Activated naive CD4-positive, alpha-beta T cell treated with anti-CD3 and anti-CD28 coated beads for 36 hours (primary cell): Measurements from ENCODE around the gene ZRANB1. TPM values are rescaled to one million over a fixed set of nuclear protein-coding genes. Genes with fewer than 3 reads are reported as not detected.

Experiments used
- CTCF ChIA-PET: fragments of 350-600 bp; sonication (Branson Sonifier 250); formaldehyde crosslinking; loops from one replicate; lab custom pipeline; 2021; ENCODE audit warnings: antibody characterized with exemption; lab: Charles Lee
- DNase-seq: peaks from one replicate; pipeline ENCODE4 v3.0.0-alpha.2; 2020
- H3K27ac Mint-ChIP-seq: one replicate; pipeline ENCODE4 v1.8.0; 2021; ENCODE audit warnings: mild to moderate bottlenecking, mixed read lengths
- H3K27me3 Mint-ChIP-seq: one replicate; pipeline ENCODE4 v1.8.0; 2021; ENCODE audit warnings: low read depth, mixed read lengths
- H3K36me3 Mint-ChIP-seq: one replicate; pipeline ENCODE4 v1.8.0; 2021; ENCODE audit warnings: low read depth, mixed read lengths
- H3K4me1 Mint-ChIP-seq: one replicate; pipeline ENCODE4 v1.8.0; 2021; ENCODE audit warnings: low read depth, mixed read lengths
- H3K4me3 Mint-ChIP-seq: one replicate; pipeline ENCODE4 v1.8.0; 2021; ENCODE audit warnings: mild to moderate bottlenecking, moderate library complexity, mixed read lengths
- H3K9me3 Mint-ChIP-seq: one replicate; pipeline ENCODE4 v1.8.0; 2021; ENCODE audit warnings: mixed read lengths
- intact Hi-C: fragments of 100-400 bp; cut with micrococcal nuclease; formaldehyde crosslinking; loops from one replicate; pipeline ENCODE4 v1.15.1; 2023
- total RNA-seq, 2 experiments: library from RNA; stranded (reverse); gene quantifications; one replicate each; pipeline ENCODE4 v1.2.3, GENCODE V29; 2021

The ZRANB1 gene
- total RNA-seq, 2 experiments from 2014 or later = 10.1 to 10.8 TPM

DNA sequence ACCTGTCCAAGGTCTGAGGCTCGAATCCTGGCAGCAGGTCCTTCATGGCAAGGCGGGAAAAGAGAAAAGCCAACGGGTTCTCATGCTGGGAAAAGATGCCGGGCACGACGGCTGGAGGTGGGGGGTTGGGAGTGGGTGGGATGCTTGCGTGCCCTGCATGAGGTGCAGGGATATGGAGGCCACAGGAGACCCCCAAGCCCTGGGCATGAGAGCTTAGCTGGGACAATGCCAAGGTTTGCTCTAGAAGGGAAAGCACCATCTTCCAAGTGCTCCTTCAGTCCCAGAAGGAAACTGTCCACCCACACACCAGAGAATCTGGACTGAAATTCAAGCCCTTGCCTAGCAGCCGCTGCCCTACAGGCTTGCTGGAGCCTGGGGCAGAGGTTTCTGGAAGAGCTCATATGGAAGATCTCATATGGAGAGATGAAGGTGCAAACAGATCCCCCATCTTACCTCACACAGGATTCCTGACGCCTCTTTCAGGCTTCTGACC lies 64.3 kb downstream of the ZRANB1 start:
- H3K27me3 Mint-ChIP-seq = no peaks in the 10 kb centered on the region
- H3K36me3 Mint-ChIP-seq = no peaks in the 10 kb centered on the region
- CTCF ChIA-PET = no interaction called here
- H3K9me3 Mint-ChIP-seq = no peaks in the 10 kb centered on the region
- no peak for DNase-seq
- intact Hi-C loops = no loop called here
- H3K4me1 Mint-ChIP-seq = no peaks in the 10 kb centered on the region
- H3K4me3 Mint-ChIP-seq = no peak overlapping the region
- no peak overlapping the region for H3K27ac Mint-ChIP-seq

DNA sequence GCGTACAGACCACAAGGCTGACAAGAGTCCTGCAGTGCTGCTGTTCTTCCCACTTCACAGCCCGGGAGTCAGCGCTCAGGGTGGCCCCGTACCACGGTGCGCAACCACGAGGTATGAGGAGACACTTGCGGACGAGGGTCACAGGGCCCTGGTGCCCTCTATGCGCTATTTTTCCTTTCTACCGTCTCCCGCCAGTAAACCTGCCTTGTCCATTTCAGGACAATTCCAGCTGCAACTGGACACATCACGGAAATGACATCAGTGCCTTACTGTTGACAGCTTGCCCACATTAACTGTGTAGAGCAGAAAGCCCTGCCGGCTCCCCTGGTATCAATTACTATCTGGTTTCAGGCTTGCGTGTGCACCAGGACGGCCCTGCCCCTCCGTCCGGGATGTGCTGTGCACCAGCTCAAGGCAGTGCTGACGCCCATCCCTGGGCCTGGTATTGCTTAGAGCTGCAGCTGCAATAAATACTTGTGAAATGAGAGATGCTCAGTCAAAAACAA lies 65.1 kb downstream of the ZRANB1 start:
- Mint-ChIP-seq H3K4me3 (no peak overlapping the region), H3K36me3 (no peaks in the 10 kb centered on the region), H3K4me1 (no peaks in the 10 kb centered on the region), H3K9me3 (no peaks in the 10 kb centered on the region), H3K27ac (no peak overlapping the region), H3K27me3 (no peaks in the 10 kb centered on the region)
- DNase-seq = no peak
- CTCF ChIA-PET = interaction anchor here (1.0 to 1.6 kb wide), 2 partner anchors 10 kb away, joined by 5 read pairs; no protein-coding TSS in a partner anchor
- intact Hi-C loops = no loop called here

GRCh38 chr10:125007436-125007835 lies 65.5 kb downstream of the ZRANB1 start:
- DNase-seq = no peak
- Mint-ChIP-seq H3K27ac (no peak overlapping the region), H3K4me1 (no peaks in the 10 kb centered on the region), H3K4me3 (no peak overlapping the region), H3K36me3 (no peaks in the 10 kb centered on the region), H3K9me3 (no peaks in the 10 kb centered on the region), H3K27me3 (no peaks in the 10 kb centered on the region)
- intact Hi-C loops = no loop called here
- CTCF ChIA-PET = interaction anchor here (1.0 to 1.6 kb wide), 2 partner anchors 9 to 11 kb away, joined by 5 read pairs; no protein-coding TSS in a partner anchor

- CTCF ChIA-PET = interaction anchor here (1.6 kb wide), 1 partner anchor 8 kb away, joined by 5 read pairs; no protein-coding TSS in a partner anchor
- no peak overlapping the region for H3K27ac Mint-ChIP-seq
- intact Hi-C loops = no loop called here
- no peak overlapping the region for H3K4me3 Mint-ChIP-seq
- DNase-seq = no peak
- no peaks in the 10 kb centered on the region for H3K36me3 Mint-ChIP-seq
- H3K4me1 Mint-ChIP-seq = no peaks in the 10 kb centered on the region
- H3K27me3 Mint-ChIP-seq = no peaks in the 10 kb centered on the region
- no peaks in the 10 kb centered on the region for H3K9me3 Mint-ChIP-seq
Observed at GRCh38 chr10:125008689-125009638, 67.0 kb downstream of the ZRANB1 start.

- CTCF ChIA-PET = no interaction called here
- intact Hi-C loops = no loop called here
- no peaks in the 10 kb centered on the region for H3K4me1 Mint-ChIP-seq
- no peak overlapping the region for H3K4me3 Mint-ChIP-seq
- H3K27ac Mint-ChIP-seq = no peak overlapping the region
- H3K27me3 Mint-ChIP-seq = no peaks in the 10 kb centered on the region
- H3K9me3 Mint-ChIP-seq = no peaks in the 10 kb centered on the region
- DNase-seq = no peak
- no peaks in the 10 kb centered on the region for H3K36me3 Mint-ChIP-seq
Observed at GRCh38 chr10:125009661-125010161, 67.8 kb downstream of the ZRANB1 start.

DNA sequence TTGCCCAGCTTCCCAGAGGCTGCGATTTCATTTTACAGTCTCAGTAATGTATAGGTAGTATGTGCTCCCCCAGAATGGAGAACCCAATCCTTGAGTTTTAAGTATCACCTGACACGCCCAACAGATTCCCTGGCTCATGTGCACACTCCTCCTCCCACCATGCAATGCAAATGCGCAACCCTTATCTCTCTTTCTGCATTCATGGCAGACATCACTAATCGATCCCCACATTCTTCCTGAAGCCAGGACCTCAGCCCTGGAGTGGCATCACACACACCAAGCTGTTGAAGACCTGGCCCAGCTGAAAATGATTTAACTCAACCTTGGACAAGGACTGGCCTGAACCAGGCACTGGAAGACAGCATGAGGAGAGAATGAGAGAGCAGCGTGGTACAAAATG lies 68.4 kb downstream of the ZRANB1 start:
- Mint-ChIP-seq H3K27me3 (no peaks in the 10 kb centered on the region), H3K4me1 (no peaks in the 10 kb centered on the region), H3K36me3 (no peaks in the 10 kb centered on the region), H3K27ac (no peak overlapping the region), H3K4me3 (no peak overlapping the region), H3K9me3 (no peaks in the 10 kb centered on the region)
- CTCF ChIA-PET = interaction anchor here (0.6 kb wide), 1 partner anchor 19 kb away, joined by 4 read pairs; no protein-coding TSS in a partner anchor
- intact Hi-C loops = no loop called here
- no peak for DNase-seq

- H3K27ac Mint-ChIP-seq = no peak overlapping the region
- H3K4me3 Mint-ChIP-seq = no peak overlapping the region
- intact Hi-C loops = no loop called here
- no peaks in the 10 kb centered on the region for H3K4me1 Mint-ChIP-seq
- no peaks in the 10 kb centered on the region for H3K36me3 Mint-ChIP-seq
- DNase-seq = no peak
- H3K9me3 Mint-ChIP-seq = no peaks in the 10 kb centered on the region
- CTCF ChIA-PET = no interaction called here
- H3K27me3 Mint-ChIP-seq = peaks cover 3% of the 10 kb centered on the region
Observed at GRCh38 chr10:125011171-125011925, 69.4 kb downstream of the ZRANB1 start.

DNA sequence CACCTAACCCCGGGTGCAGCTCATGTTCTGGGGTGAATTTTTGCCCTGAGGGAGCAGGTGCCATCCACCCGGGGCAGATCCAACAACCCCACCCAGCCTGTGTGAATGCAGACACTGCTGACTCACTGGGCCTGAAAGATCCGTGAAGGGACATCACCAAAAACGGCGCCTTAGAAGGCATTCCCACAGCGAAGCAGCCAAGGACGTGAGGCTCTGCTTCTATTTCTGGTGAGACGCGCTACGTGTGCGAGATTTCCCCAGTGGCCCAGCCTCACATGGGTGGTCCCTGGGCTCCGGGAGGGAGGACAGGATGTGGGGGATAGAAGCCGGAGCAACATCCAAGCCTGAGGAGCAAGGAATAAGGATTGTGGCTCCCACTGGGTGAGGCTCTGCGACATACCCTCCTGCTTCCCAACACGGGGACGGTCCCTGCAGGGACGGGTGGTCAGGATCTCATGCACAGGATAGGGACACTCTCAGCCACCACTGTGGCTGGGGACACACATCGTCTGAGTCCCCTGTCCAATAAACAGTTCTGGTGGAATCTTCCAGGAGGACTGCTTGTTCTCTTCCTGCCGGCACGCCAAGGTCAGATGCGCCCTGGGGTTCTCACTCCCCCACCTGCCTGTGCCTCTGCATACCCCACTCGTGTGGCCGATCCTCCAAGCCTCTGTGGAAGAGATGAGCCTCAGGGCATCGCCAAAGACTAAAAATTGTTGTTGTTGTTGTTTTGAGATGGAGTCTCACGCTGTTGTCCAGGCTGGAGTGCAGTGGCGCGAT lies 70.2 kb downstream of the ZRANB1 start:
- H3K4me1 Mint-ChIP-seq = no peaks in the 10 kb centered on the region
- H3K36me3 Mint-ChIP-seq = no peaks in the 10 kb centered on the region
- CTCF ChIA-PET = no interaction called here
- H3K9me3 Mint-ChIP-seq = no peaks in the 10 kb centered on the region
- H3K27ac Mint-ChIP-seq = no peak overlapping the region
- no peak overlapping the region for H3K4me3 Mint-ChIP-seq
- no peak for DNase-seq
- intact Hi-C loops = no loop called here
- H3K27me3 Mint-ChIP-seq = peaks cover 3% of the 10 kb centered on the region

DNA sequence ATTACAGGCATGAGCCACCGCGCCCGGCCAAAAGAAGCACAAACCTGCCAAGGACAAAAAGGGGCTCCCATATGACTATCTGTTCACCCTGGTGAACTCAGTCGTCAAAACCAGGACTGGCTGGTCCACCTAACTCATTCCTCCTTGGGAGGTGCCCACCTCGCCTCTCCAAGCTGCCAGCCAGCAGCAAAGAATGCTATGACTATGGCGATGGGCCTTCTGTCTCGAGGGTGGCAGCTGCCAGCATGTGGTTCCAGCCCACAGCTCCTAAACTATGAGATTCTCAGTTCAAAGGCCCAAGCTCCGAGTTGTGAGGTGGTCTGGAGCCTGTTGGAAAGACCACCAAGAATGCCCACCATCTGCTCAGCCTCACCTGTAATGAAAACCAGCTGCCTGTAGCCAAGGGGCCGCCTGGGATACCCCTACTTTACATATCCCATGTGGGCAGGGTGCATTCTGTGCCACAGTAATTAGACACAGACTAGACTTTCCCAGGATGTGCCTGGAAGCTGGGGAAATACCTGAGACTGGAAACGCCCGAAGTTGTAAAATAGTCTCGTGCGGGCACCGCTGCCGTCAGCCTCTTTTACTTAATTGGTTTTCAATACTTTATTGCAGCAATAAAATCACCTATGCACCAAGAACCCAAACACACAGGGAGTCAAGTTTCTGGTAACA lies 71.1 kb downstream of the ZRANB1 start:
- no peaks in the 10 kb centered on the region for H3K36me3 Mint-ChIP-seq
- CTCF ChIA-PET = no interaction called here
- no peaks in the 10 kb centered on the region for H3K4me1 Mint-ChIP-seq
- intact Hi-C loops = no loop called here
- H3K9me3 Mint-ChIP-seq = no peaks in the 10 kb centered on the region
- no peak for DNase-seq
- peaks cover 3% of the 10 kb centered on the region for H3K27me3 Mint-ChIP-seq
- no peak overlapping the region for H3K4me3 Mint-ChIP-seq
- H3K27ac Mint-ChIP-seq = no peak overlapping the region

DNA sequence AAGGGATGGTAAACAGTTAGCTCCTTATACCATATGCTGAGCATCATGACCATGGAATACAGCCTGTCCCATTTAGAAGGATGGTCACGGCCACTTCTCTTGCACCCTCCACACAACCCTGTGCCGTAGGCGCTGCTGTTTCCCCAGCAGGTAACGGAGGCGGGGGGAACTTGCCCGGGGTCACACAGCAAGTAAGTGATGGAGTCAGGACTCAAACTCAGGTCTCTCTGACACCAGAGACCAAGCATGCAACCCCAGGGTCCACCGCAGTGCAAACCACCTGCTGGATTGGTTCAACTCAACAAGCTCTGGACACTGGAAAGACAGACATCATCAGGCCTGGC lies 71.6 kb downstream of the ZRANB1 start:
- Mint-ChIP-seq H3K36me3 (no peaks in the 10 kb centered on the region), H3K27ac (no peak overlapping the region), H3K4me1 (no peaks in the 10 kb centered on the region), H3K4me3 (no peak overlapping the region), H3K27me3 (peaks cover 3% of the 10 kb centered on the region), H3K9me3 (no peaks in the 10 kb centered on the region)
- CTCF ChIA-PET = no interaction called here
- DNase-seq = no peak
- intact Hi-C loops = no loop called here

DNA sequence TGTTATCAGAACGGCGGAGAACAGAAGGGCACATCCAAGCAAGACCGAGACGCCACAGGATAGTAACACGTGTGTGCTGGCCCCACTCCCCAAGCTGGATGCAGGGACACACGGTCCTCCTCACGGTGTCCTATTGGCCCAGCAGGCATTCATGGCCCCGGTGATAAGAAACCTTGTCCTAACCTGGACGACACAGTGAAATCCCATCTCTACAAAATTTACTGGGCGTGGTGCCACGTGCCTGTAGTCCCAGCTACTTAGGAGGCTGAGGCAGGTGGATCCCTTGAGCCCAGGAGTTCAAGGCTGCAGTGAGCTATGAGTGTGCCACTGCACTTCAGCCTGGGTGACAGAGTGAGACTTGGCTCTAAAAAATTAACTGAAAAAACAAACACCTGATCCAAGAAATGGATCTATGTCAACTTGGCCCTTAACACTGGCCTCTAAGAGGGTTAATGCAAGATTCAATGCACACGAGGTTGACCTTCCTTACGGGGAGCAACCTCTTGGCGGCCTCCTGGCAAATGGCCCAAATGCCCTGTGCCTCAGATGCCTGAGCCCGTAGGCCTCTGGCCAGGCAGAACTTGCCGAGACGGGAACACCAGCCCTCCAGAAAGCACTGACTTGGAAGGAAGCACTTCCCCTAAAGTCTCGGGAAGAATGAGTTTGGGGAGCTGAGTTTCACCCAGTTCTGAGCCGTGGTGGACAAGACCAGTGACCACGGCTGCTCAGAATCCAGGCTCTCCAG lies 72.3 kb downstream of the ZRANB1 start:
- intact Hi-C loops = no loop called here
- Mint-ChIP-seq H3K4me3 (no peak overlapping the region), H3K36me3 (no peaks in the 10 kb centered on the region), H3K27me3 (peaks cover 5% of the 10 kb centered on the region), H3K4me1 (no peaks in the 10 kb centered on the region), H3K27ac (no peak overlapping the region), H3K9me3 (peaks cover under 1% of the 10 kb centered on the region)
- no peak for DNase-seq
- CTCF ChIA-PET = no interaction called here
